Spleen (tissue), 7 donors: ENCODE measurements around the gene CHRNA3.

ENCODE experiments used
- CTCF ChIP-seq, 11 experiments: fragments of 200-600 bp in 7 of 11; fragments of 450-650 bp in 4 of 11; sonication (generic) in 4 of 11; IDR thresholded peaks in 8 of 11; conservative IDR thresholded peaks in 3 of 11; 1 replicate in 7 of 11; 2 replicates in 4 of 11; pipeline versions ENCODE4 v1.4.0 to v1.8.0; 2016 to 2021; ENCODE audit warnings: antibody characterized with exemption in 11 of 11, inconsistent platforms in 4 of 11, mild to moderate bottlenecking in 1 of 11
- POLR2A ChIP-seq, 3 donors: fragments of 450-650 bp; IDR thresholded peaks; one replicate each; pipeline ENCODE4 v1.5.1; 2017; ENCODE audit warnings: antibody characterized with exemption in 3 of 3, mild to moderate bottlenecking in 1 of 3
- donor health status: DM: no; HTN: no; CAD: no; lungs with moderate emphysema.
- donor health status: DM: no; HTN: no; CAD: no.
- donor health status: DM: no; HTN: no; CAD: no.

DNA sequence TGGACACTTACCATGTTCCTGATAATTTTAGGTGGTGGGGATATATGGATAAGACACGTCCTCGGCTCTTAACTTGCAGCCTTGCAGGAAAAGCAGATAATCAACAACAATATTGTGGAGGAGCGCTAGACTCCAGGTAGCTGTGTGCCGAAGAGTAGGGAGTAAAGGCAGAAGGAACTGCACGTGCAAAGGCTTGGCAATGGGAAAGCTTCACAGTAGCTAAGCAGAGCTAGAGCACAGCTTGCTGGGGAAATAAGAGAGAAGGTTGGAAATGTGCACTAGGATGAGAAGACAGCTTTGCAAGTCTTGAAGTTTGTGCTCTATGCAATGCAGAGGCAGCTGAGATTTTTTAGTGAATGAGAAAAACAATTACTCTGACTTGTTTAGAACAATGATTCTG lies 68.2 kb downstream of the CHRNA3 start:
- TF ChIP-seq POLR2A (IDR thresholded peaks at IDR 0.05) (no peak), CTCF (IDR thresholded peaks at IDR 0.05 in 8 of 11, conservative IDR thresholded peaks at IDR 0.05 in 3 of 11) (no peak)
